K562 (cell line): ENCODE results near the gene NT5C1A.

Experiments
- EGR1 ChIP-seq: fragments of 450-650 bp; conservative IDR thresholded peaks from 2 replicates; pipeline ENCODE4 v1.6.1; 2017; ENCODE audit warnings: mild to moderate bottlenecking
- ESRRA ChIP-seq: fragments of 450-650 bp; IDR thresholded peaks from 2 replicates; pipeline ENCODE4 v1.6.1; 2014; ENCODE audit warnings: low read depth, mild to moderate bottlenecking, moderate library complexity, borderline replicate concordance
- EZH2 ChIP-seq: IDR thresholded peaks from 2 replicates; pipeline ENCODE4 v1.6.1; 2012; ENCODE audit warnings: low read depth, mild to moderate bottlenecking, inconsistent platforms, low read length, borderline replicate concordance
- FOXK1 ChIP-seq: sonication (generic); formaldehyde crosslinking; IDR thresholded peaks from 2 replicates; pipeline ENCODE4 v1.8.0; 2022; ENCODE audit warnings: missing genetic modification reagents, mild to moderate bottlenecking, borderline replicate concordance
- KAT8 ChIP-seq: fragments of 450-650 bp; IDR thresholded peaks from 2 replicates; pipeline ENCODE4 v1.6.1; 2016; ENCODE audit warnings: low read depth, mild to moderate bottlenecking
- NFIC ChIP-seq: fragments of 450-650 bp; IDR thresholded peaks from 2 replicates; pipeline ENCODE4 v1.6.1; 2017; ENCODE audit warnings: mild to moderate bottlenecking, inconsistent platforms
- PRPF4 ChIP-seq: fragments of 200-400 bp; formaldehyde crosslinking; IDR thresholded peaks from one replicate; pipeline ENCODE4 v1.6.1; 2017; ENCODE audit warnings: low read length, low read depth, mild to moderate bottlenecking; ENCODE audit not compliant: insufficient read depth, poor library complexity, severe bottlenecking
- TBP ChIP-seq: optimal IDR thresholded peaks from 2 replicates; pipeline ENCODE3; 2011; ENCODE audit warnings: low read depth, low read length, improper control_type of control experiment
- ZC3H11A ChIP-seq: IDR thresholded peaks from 2 replicates; pipeline ENCODE4 v1.6.1; 2012; ENCODE audit warnings: low read depth, low read length, improper control_type of control experiment
- TF ChIP-seq, protein P1 (sequence below), 2 experiments: fragments of 450-650 bp in 1 of 2; sonication (generic) in 1 of 2; formaldehyde crosslinking; conservative IDR thresholded peaks; 2 replicates each; pipeline versions ENCODE4 v1.4.0 to v1.8.1; 2020 to 2022; ENCODE audit warnings: mild to moderate bottlenecking in 1 of 2, missing genetic modification reagents in 1 of 2
- TF ChIP-seq, protein P2 (sequence below), 3 experiments: IDR thresholded peaks in 2 of 3; conservative IDR thresholded peaks in 1 of 3; 2 replicates each; pipeline ENCODE4 v1.5.1; 2011 to 2012; ENCODE audit warnings: low read length in 3 of 3, mild to moderate bottlenecking in 3 of 3, control low read depth in 2 of 3, improper control_type of control experiment in 1 of 3, inconsistent platforms in 1 of 3, low read depth in 1 of 3, mixed read lengths in 1 of 3, moderate library complexity in 1 of 3; ENCODE audit not compliant: insufficient read depth in 2 of 3

DNA sequence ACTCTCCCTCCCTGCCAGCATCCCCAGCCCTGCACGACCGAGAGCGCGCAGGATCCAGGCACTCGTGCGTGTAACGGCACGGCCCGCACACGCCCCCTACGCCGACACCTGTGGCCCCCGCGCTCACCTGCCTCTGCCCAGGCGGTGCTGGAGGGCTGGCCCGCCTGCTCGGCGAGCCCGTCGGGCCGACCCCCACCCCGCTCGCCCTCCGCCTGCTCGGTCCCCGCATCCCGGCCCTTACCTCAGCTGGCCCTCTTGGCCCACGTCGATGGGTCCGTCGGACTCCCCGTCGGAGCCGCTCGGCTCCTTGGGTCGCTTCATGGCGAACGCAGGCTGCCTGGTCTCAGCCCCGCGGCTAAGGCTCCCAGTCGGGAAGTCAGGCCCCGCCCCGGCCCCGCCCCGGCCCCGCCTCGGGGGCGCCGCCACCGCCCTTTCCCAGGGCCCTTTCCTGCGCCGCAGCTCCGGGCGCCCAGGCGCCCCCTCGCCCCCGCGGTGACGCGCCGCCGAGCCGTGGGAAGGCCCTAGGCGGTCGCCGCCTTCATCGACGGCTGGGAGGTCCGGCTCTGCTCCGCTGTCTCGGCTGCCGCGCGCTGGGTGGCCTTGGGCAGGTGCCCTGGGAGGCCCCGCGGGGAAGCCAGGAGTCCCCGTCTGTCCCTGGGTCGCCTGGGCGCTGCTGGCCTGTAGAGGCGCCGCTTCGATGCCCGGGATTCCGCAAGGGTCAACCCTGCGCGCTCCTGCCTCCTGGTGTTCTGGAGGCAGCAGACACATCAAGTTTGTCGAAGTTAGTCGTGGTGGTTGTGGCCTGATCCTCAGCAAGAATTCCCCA, 32.4 kb downstream of the NT5C1A start, which contains the start of gene HEYL:
- TF ChIP-seq PRPF4, result no peak
- TF ChIP-seq EGR1, result peak; percentile 73
- TF ChIP-seq KAT8, result no peak
- TF ChIP-seq, protein P1, sequence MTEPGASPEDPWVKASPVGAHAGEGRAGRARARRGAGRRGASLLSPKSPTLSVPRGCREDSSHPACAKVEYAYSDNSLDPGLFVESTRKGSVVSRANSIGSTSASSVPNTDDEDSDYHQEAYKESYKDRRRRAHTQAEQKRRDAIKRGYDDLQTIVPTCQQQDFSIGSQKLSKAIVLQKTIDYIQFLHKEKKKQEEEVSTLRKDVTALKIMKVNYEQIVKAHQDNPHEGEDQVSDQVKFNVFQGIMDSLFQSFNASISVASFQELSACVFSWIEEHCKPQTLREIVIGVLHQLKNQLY (CRISPR knock-in tag; conservative IDR thresholded peaks at IDR 0.05), result no peak
- TF ChIP-seq, protein P2, sequence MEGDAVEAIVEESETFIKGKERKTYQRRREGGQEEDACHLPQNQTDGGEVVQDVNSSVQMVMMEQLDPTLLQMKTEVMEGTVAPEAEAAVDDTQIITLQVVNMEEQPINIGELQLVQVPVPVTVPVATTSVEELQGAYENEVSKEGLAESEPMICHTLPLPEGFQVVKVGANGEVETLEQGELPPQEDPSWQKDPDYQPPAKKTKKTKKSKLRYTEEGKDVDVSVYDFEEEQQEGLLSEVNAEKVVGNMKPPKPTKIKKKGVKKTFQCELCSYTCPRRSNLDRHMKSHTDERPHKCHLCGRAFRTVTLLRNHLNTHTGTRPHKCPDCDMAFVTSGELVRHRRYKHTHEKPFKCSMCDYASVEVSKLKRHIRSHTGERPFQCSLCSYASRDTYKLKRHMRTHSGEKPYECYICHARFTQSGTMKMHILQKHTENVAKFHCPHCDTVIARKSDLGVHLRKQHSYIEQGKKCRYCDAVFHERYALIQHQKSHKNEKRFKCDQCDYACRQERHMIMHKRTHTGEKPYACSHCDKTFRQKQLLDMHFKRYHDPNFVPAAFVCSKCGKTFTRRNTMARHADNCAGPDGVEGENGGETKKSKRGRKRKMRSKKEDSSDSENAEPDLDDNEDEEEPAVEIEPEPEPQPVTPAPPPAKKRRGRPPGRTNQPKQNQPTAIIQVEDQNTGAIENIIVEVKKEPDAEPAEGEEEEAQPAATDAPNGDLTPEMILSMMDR (IDR thresholded peaks at IDR 0.05 in 2 of 3, conservative IDR thresholded peaks at IDR 0.05 in 1 of 3; ENCODE audit: insufficient read depth in 2 of 3, low read depth in 1 of 3, low read length in 3 of 3), result peak; percentile 76 to 98 (median 86)
- peak; percentile 39; the same call in 1 of the 2 replicates for TF ChIP-seq ESRRA
- no peak for TF ChIP-seq ZC3H11A
- no peak for TF ChIP-seq EZH2
- peak; percentile 82 for TF ChIP-seq NFIC
- no peak for TF ChIP-seq FOXK1 (CRISPR knock-in tag)
- TF ChIP-seq TBP, result no peak
